ENCODE measurements around the gene DOC2A.
A peak's percentile ranks its signal among the peaks of the same experiment; 100 is the strongest.
"Not testable (repeated sequence)": the region's sequence is repeated elsewhere in the genome, so short reads cannot be mapped to it uniquely, and the experiment has no call there.

DOC2A gene

GRCh38 chr16:29972992-29973383 is 37.8 kb downstream of the DOC2A start:
- DNase-seq (ENCODE audit: low spot score): no peak

GRCh38 chr16:29972500-29972899 is 38.3 kb downstream of the DOC2A start:
- DNase-seq (ENCODE audit: low spot score): no peak

GRCh38 chr16:29971304-29971703 is 39.5 kb downstream of the DOC2A start:
- no peak for DNase-seq (ENCODE audit: low spot score)

GRCh38 chr16:29968205-29968604 is 42.6 kb downstream of the DOC2A start:
- DNase-seq (ENCODE audit: low spot score): no peak

GRCh38 chr16:29963021-29963743 is 47.6 kb downstream of the DOC2A start:
- no peak for DNase-seq (ENCODE audit: low spot score)

GRCh38 chr16:29962344-29962994 is 48.4 kb downstream of the DOC2A start:
- DNase-seq (ENCODE audit: low spot score): no peak

- peak; percentile 92 for DNase-seq (ENCODE audit: low spot score)
Measured at GRCh38 chr16:29961479-29962343, 49.1 kb downstream of the DOC2A start, which contains the start of gene TMEM219. TMEM219 (plus strand) TSS chr16:29962079; CDS start chr16:29963144, 1,065 bp downstream.

GRCh38 chr16:29961127-29961478 is 49.7 kb downstream of the DOC2A start:
- DNase-seq (ENCODE audit: low spot score): no peak

GRCh38 chr16:29959821-29960220 is 51.0 kb downstream of the DOC2A start:
- not testable (repeated sequence) for DNase-seq (ENCODE audit: low spot score)

GRCh38 chr16:29959293-29959692 is 51.5 kb downstream of the DOC2A start:
- DNase-seq (ENCODE audit: low spot score): no peak

GRCh38 chr16:29958756-29959155 is 52.1 kb downstream of the DOC2A start:
- no peak for DNase-seq (ENCODE audit: low spot score)

All from LoVo (cell line).